Glutamatergic neuron (in vitro differentiated cells): Measurements from ENCODE around the gene CDC25C. TPM values are rescaled to one million over a fixed set of nuclear protein-coding genes. Genes with fewer than 3 reads are reported as not detected.

Source experiments
- DNase-seq: peaks from one replicate; pipeline ENCODE4 v3.0.0; 2022
- H3K27ac Mint-ChIP-seq: one replicate; pipeline ENCODE4 v1.8.0; 2020; ENCODE audit warnings: mild to moderate bottlenecking, mixed read lengths, inconsistent platforms; ENCODE audit not compliant: unreplicated experiment
- H3K27me3 Mint-ChIP-seq: one replicate; pipeline ENCODE4 v1.8.0; 2020; ENCODE audit warnings: mild to moderate bottlenecking, moderate library complexity, mixed read lengths, inconsistent platforms; ENCODE audit not compliant: unreplicated experiment
- H3K36me3 Mint-ChIP-seq: one replicate; pipeline ENCODE4 v1.8.0; 2020; ENCODE audit warnings: mild to moderate bottlenecking, mixed read lengths, inconsistent platforms; ENCODE audit not compliant: unreplicated experiment
- H3K4me1 Mint-ChIP-seq: one replicate; pipeline ENCODE4 v1.8.0; 2020; ENCODE audit warnings: mild to moderate bottlenecking, low read depth, mixed read lengths, inconsistent platforms; ENCODE audit not compliant: unreplicated experiment
- H3K4me3 Mint-ChIP-seq: one replicate; pipeline ENCODE4 v1.8.0; 2020; ENCODE audit warnings: mild to moderate bottlenecking, mixed read lengths, inconsistent platforms; ENCODE audit not compliant: unreplicated experiment
- H3K9me3 Mint-ChIP-seq: one replicate; pipeline ENCODE4 v1.8.0; 2020; ENCODE audit warnings: mild to moderate bottlenecking, moderate library complexity, mixed read lengths, inconsistent platforms; ENCODE audit not compliant: unreplicated experiment
- total RNA-seq: library from RNA; stranded (reverse); fragmentation: NEBNext Ultra II Directional; extraction: Animal tissue kit (Norgen Biotek cat#: 25700); gene quantifications from one replicate; pipeline ENCODE4 v1.2.1, GENCODE V29; 2021; ENCODE audit not compliant: unreplicated experiment
- TF ChIP-seq, protein P1 (sequence below): fragments of 200-600 bp; sonication (generic); IDR thresholded peaks from one replicate; pipeline ENCODE4 v1.5.0; 2021; ENCODE audit not compliant: partially characterized antibody, unreplicated experiment

Gene CDC25C
- total RNA-seq, 1 donor from 2014 or later, result 3.2 TPM

DNA sequence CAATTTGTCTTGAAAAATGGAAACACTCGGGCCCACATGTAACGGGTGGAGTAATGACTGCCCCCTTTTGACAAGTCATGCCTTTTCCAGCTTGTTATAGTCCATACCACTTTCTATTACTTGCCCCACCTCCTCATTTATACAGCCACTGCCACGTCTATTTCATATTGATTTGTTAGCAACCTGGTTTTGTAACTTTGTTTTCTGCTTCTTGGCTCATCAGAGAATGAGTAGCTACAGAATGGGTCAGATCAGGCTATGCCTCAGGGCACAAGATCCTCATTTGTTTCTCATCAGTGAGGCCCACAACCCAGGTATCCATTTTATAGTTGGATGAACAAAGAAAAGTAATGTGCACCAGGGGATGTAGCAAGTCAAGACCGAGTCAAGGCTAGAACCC is 58.9 kb downstream of the CDC25C start:
- no peak overlapping the region for H3K4me3 Mint-ChIP-seq
- peaks cover 7% of the 10 kb centered on the region for H3K4me1 Mint-ChIP-seq
- DNase-seq, result no peak
- no peak overlapping the region for H3K27ac Mint-ChIP-seq
- H3K9me3 Mint-ChIP-seq, result no peaks in the 10 kb centered on the region
- no peaks in the 10 kb centered on the region for H3K36me3 Mint-ChIP-seq
- TF ChIP-seq, protein P1, sequence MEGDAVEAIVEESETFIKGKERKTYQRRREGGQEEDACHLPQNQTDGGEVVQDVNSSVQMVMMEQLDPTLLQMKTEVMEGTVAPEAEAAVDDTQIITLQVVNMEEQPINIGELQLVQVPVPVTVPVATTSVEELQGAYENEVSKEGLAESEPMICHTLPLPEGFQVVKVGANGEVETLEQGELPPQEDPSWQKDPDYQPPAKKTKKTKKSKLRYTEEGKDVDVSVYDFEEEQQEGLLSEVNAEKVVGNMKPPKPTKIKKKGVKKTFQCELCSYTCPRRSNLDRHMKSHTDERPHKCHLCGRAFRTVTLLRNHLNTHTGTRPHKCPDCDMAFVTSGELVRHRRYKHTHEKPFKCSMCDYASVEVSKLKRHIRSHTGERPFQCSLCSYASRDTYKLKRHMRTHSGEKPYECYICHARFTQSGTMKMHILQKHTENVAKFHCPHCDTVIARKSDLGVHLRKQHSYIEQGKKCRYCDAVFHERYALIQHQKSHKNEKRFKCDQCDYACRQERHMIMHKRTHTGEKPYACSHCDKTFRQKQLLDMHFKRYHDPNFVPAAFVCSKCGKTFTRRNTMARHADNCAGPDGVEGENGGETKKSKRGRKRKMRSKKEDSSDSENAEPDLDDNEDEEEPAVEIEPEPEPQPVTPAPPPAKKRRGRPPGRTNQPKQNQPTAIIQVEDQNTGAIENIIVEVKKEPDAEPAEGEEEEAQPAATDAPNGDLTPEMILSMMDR, result no peak
- H3K27me3 Mint-ChIP-seq, result peaks cover 14% of the 10 kb centered on the region

DNA sequence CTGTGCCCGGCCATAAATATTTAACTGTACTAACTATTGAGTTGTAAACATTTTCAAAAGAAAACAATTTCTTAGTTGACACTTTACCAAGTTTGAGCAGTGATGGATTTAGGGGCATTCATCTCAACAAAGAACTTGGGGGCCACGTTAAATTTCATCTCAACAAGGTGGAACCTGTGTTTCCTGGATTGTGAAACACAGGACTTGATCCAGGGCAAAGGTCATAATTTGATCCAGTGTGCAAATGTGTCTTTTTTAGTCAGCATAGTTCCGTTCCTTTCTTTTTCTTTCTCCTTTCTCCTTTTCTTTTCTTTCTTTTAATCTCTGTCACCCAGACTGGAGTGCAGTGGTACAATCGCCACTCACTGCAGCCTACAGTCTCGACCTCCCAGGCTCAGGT is 60.3 kb downstream of the CDC25C start:
- Mint-ChIP-seq H3K27me3 (peaks cover 14% of the 10 kb centered on the region), H3K36me3 (no peaks in the 10 kb centered on the region), H3K4me1 (peaks cover 7% of the 10 kb centered on the region), H3K9me3 (no peaks in the 10 kb centered on the region), H3K4me3 (no peak overlapping the region), H3K27ac (no peak overlapping the region)
- TF ChIP-seq, protein P1, result no peak
- DNase-seq, result no peak

DNA sequence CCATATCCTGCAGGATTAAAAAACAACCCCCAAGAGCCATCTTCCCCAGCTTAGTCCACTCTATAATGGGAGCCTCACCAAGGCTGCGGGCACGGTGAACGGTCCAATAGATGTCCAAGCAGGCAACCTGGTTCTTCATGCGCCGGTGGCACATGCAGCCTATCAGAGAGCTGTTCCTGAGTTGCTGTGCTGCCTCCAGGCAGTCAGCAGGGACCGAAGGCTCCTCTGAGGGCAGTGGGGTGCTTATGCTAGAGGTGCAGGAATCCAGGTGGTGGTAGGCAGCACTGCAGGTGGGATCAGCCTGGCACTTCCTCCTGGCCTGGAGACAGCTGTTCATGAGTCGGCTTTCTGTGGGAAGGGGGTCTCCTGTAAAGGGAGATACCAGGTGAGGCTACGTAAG is 67.4 kb downstream of the CDC25C start:
- Mint-ChIP-seq H3K4me1 (no peaks in the 10 kb centered on the region), H3K27ac (no peak overlapping the region)

GRCh38 chr5:138263581-138263980 is 68.0 kb downstream of the CDC25C start:
- DNase-seq, result no peak
- TF ChIP-seq, protein P1, result no peak
- Mint-ChIP-seq H3K36me3 (no peaks in the 10 kb centered on the region), H3K4me3 (no peak overlapping the region), H3K9me3 (no peaks in the 10 kb centered on the region), H3K27ac (no peak overlapping the region), H3K27me3 (peaks cover 4% of the 10 kb centered on the region), H3K4me1 (peaks cover 4% of the 10 kb centered on the region)

More for the DNA sequence above, 67.4 kb downstream of the CDC25C start:
- DNase-seq, result no peak
- peaks cover 4% of the 10 kb centered on the region for H3K27me3 Mint-ChIP-seq
- no peaks in the 10 kb centered on the region for H3K36me3 Mint-ChIP-seq
- TF ChIP-seq, protein P1, result no peak
- H3K9me3 Mint-ChIP-seq, result no peaks in the 10 kb centered on the region
- H3K4me3 Mint-ChIP-seq, result no peak overlapping the region

- Mint-ChIP-seq H3K27me3 (peaks cover 7% of the 10 kb centered on the region), H3K9me3 (no peaks in the 10 kb centered on the region), H3K4me3 (no peak overlapping the region), H3K27ac (no peak overlapping the region), H3K36me3 (no peaks in the 10 kb centered on the region), H3K4me1 (peaks cover 4% of the 10 kb centered on the region)
- TF ChIP-seq, protein P1, result no peak
- no peak for DNase-seq
Observed at GRCh38 chr5:138258704-138259292, 72.8 kb downstream of the CDC25C start.
